ENCODE results near the gene CDC27.
"Not testable (repeated sequence)": the region's sequence is repeated elsewhere in the genome, so short reads cannot be mapped to it uniquely, and the experiment has no call there.

CDC27 gene

DNA sequence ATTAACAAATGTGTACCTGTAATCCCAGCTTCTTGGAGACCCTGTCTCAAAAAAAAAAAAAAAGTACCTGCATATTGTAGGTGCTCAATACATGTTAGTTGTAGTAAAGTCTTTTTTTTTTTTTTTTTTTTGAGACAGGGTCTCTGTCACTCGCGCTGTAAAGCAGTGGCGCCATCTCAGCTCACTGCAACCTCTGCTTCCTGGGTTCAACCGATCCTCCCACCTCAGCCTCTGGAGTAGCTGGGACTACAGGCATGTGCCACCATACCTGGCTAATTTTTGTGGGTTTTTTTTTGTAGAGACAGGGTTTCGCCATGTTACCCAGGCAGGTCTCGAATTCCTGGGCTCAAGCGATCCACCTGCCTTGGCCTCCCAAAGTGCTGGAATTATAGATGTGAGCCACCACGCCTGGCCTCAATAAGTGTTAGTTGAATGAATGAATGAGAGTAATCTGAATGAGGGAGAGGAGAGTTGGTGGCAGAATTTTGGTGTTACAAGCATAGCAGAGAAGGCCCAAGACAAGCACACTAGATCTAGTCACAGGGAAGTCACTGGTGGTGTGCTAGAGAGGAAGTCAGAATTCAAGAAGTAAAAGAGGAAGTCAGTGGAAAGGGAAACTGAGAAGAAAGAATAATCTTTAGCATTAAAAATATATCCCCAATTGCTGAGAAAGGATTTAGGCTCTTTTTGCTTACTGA is 10.7 kb upstream of the CDC27 start:
- no peak overlapping the region for H3K9ac ChIP-seq (ENCODE audit: low read length in 5 of 5)
- no peaks in the 10 kb centered on the region for H3K27me3 ChIP-seq (ENCODE audit: control insufficient read depth in 5 of 5, insufficient read depth in 4 of 5, low read length in 5 of 5)
- no peak overlapping the region for H3K27ac ChIP-seq (ENCODE audit: low read depth, low read length)
- H3K36me3 ChIP-seq (ENCODE audit: control insufficient read depth in 5 of 5, insufficient read depth in 5 of 5, low read length in 5 of 5), result no peaks in the 10 kb centered on the region
- H3K9me3 ChIP-seq (ENCODE audit: control insufficient read depth in 5 of 5, low read length in 5 of 5), result no peaks in the 10 kb centered on the region
- no peak overlapping the region for H3K4me3 ChIP-seq (ENCODE audit: low read depth in 1 of 5, low read length in 5 of 5)
- H3K4me1 ChIP-seq (ENCODE audit: control insufficient read depth in 5 of 5, insufficient read depth in 5 of 5, low read length in 5 of 5), result peaks cover under 1 to 17% (median 13%) of the 10 kb centered on the region in 5 donors

DNA sequence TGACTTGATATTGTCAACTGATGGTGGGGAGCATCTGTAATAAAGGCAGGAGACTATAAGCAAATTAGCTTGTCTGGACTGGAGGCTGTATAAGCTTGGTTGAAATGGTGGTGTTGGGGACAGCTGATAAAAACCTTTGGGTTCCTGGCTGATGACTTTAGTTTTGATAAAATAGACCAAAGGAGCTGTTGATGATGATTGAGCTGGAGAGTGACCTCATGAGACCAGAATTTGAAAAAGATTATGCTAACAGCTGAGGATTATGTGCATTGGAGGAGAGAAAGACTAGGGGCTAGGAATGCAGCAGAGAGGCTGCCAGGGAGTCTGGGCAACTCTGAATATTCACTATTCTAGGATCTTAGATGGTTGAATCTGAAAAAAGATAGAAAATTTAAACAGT is 8.7 kb upstream of the CDC27 start:
- Histone ChIP-seq H3K9me3 (ENCODE audit: control insufficient read depth in 5 of 5, low read length in 5 of 5) (no peaks in the 10 kb centered on the region), H3K36me3 (ENCODE audit: control insufficient read depth in 5 of 5, insufficient read depth in 5 of 5, low read length in 5 of 5) (no peaks in the 10 kb centered on the region), H3K9ac (ENCODE audit: low read length in 5 of 5) (no peak overlapping the region), H3K27me3 (ENCODE audit: control insufficient read depth in 5 of 5, insufficient read depth in 4 of 5, low read length in 5 of 5) (no peaks in the 10 kb centered on the region), H3K4me1 (ENCODE audit: control insufficient read depth in 5 of 5, insufficient read depth in 5 of 5, low read length in 5 of 5) (peaks cover 0 to 4% (median 0%) of the 10 kb centered on the region in 5 donors), H3K27ac (ENCODE audit: low read depth, low read length) (no peak overlapping the region), H3K4me3 (ENCODE audit: low read depth in 1 of 5, low read length in 5 of 5) (no peak overlapping the region)

DNA sequence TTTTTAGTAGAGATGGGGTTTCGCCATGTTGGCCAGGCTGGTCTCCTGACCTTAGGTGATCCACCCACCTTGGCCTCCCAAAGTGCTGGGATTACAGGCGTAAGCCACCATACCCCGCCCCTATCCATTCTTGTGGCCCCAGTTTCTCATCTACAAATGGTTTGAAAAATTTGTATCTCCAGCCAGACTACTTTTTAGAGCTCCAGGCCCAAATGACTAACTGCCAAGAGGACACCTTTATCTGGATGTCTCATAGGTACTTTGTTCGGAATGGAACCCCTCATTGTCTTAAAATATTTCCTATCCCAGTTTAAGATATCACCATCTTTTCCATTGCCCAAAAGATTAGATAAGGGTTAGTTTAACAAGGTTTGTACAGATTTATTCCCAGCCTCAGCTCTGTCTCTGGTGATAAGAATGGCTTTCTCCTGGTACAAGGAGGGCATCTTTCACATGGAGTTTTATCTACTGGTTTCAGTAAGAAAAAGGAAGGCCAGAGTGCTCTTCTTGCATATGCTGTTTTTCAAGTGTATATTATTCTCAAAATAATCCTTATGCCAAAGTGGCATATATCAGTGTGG is 4.9 kb upstream of the CDC27 start:
- Histone ChIP-seq H3K4me3 (ENCODE audit: low read depth in 1 of 5, low read length in 5 of 5) (no peak overlapping the region), H3K9me3 (ENCODE audit: control insufficient read depth in 5 of 5, low read length in 5 of 5) (no peaks in the 10 kb centered on the region), H3K36me3 (ENCODE audit: control insufficient read depth in 5 of 5, insufficient read depth in 5 of 5, low read length in 5 of 5) (no peaks in the 10 kb centered on the region), H3K4me1 (ENCODE audit: control insufficient read depth in 5 of 5, insufficient read depth in 5 of 5, low read length in 5 of 5) (no peaks in the 10 kb centered on the region), H3K9ac (ENCODE audit: low read length in 5 of 5) (no peak overlapping the region), H3K27ac (ENCODE audit: low read depth, low read length) (no peak overlapping the region), H3K27me3 (ENCODE audit: control insufficient read depth in 5 of 5, insufficient read depth in 4 of 5, low read length in 5 of 5) (no peaks in the 10 kb centered on the region)

DNA sequence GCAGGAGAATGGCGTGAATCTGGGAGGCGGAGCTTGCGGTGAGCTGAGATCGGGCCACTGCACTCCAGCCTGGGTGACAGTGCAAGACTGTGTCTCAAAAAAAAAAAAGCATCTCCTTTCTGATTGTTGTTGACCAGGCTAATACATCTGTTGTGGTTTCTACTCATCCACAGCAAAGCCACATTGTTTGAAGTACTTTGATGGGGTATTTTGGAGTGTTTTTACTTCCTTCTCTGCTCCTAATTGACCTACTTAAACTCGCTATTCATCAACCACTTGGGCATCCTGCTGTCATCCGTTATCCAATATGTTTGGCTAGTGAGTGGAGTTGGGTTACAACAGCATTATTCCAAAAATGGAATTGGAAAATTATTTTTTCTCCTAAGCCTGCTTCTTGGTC is 3.5 kb upstream of the CDC27 start:
- no peak overlapping the region for H3K27ac ChIP-seq (ENCODE audit: low read depth, low read length)
- no peaks in the 10 kb centered on the region for H3K36me3 ChIP-seq (ENCODE audit: control insufficient read depth in 5 of 5, insufficient read depth in 5 of 5, low read length in 5 of 5)
- H3K9ac ChIP-seq (ENCODE audit: low read length in 5 of 5), result no peak overlapping the region
- H3K4me3 ChIP-seq (ENCODE audit: low read depth in 1 of 5, low read length in 5 of 5), result no peak overlapping the region
- H3K27me3 ChIP-seq (ENCODE audit: control insufficient read depth in 5 of 5, insufficient read depth in 4 of 5, low read length in 5 of 5), result no peaks in the 10 kb centered on the region
- no peaks in the 10 kb centered on the region for H3K9me3 ChIP-seq (ENCODE audit: control insufficient read depth in 5 of 5, low read length in 5 of 5)
- peaks cover 0 to 9% (median 7%) of the 10 kb centered on the region in 5 donors for H3K4me1 ChIP-seq (ENCODE audit: control insufficient read depth in 5 of 5, insufficient read depth in 5 of 5, low read length in 5 of 5)

DNA sequence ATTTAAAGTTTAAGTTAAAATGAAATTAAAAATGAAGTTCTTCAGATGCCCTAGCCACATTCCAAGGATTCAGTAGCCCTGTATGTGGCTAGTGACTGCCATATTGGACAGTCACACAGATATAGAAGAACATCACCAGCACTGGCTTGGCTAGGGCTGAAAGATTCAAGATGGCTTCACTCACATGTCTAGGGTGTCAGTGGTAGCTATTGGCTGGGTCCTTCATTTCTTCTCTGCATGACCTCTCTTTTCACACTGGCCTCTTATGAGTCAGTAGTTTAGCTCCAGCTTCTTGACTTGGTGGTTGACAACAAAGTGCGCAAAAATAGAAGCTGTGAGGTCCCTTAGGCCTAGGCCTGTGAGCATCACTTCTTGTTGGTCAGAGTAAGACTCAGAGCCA is 1.7 kb upstream of the CDC27 start:
- no peaks in the 10 kb centered on the region for H3K36me3 ChIP-seq (ENCODE audit: control insufficient read depth in 5 of 5, insufficient read depth in 5 of 5, low read length in 5 of 5)
- H3K9me3 ChIP-seq (ENCODE audit: control insufficient read depth in 5 of 5, low read length in 5 of 5), result no peaks in the 10 kb centered on the region
- peaks cover 0 to 27% (median 19%) of the 10 kb centered on the region in 5 donors for H3K4me1 ChIP-seq (ENCODE audit: control insufficient read depth in 5 of 5, insufficient read depth in 5 of 5, low read length in 5 of 5)
- H3K9ac ChIP-seq (ENCODE audit: low read length in 5 of 5), result no peak overlapping the region
- no peaks in the 10 kb centered on the region for H3K27me3 ChIP-seq (ENCODE audit: control insufficient read depth in 5 of 5, insufficient read depth in 4 of 5, low read length in 5 of 5)
- H3K4me3 ChIP-seq (ENCODE audit: low read depth in 1 of 5, low read length in 5 of 5), result no peak overlapping the region
- no peak overlapping the region for H3K27ac ChIP-seq (ENCODE audit: low read depth, low read length)

DNA sequence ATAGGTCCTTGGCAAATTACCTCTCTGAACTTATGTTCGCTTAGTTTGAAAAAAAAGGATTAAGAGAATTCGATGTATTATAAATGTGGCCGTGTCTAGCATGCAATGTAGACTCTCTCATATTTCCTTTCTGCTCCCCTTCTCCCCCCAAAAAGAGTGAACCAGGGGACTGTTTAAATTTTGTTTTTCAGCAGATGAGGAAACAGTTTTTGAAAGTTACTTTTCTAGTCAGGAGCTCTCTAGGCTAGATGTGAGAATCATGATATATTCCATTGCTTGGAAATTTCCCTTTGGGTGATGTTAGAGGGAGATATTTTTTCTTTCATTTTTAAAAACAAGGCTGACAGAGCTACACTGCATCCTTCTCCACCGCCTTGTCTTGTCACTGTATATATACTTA is 1.1 kb upstream of the CDC27 start:
- H3K27me3 ChIP-seq (ENCODE audit: control insufficient read depth in 5 of 5, insufficient read depth in 4 of 5, low read length in 5 of 5), result no peaks in the 10 kb centered on the region
- peak overlapping the region in 1 of 5 donors; percentile 89 for H3K9ac ChIP-seq (ENCODE audit: low read length in 5 of 5)
- no peaks in the 10 kb centered on the region for H3K9me3 ChIP-seq (ENCODE audit: control insufficient read depth in 5 of 5, low read length in 5 of 5)
- no peak overlapping the region for H3K4me3 ChIP-seq (ENCODE audit: low read depth in 1 of 5, low read length in 5 of 5)
- H3K36me3 ChIP-seq (ENCODE audit: control insufficient read depth in 5 of 5, insufficient read depth in 5 of 5, low read length in 5 of 5), result no peaks in the 10 kb centered on the region
- H3K4me1 ChIP-seq (ENCODE audit: control insufficient read depth in 5 of 5, insufficient read depth in 5 of 5, low read length in 5 of 5), result peaks cover 0 to 30% (median 23%) of the 10 kb centered on the region in 5 donors
- peak overlapping the region; percentile 99 for H3K27ac ChIP-seq (ENCODE audit: low read depth, low read length)

DNA sequence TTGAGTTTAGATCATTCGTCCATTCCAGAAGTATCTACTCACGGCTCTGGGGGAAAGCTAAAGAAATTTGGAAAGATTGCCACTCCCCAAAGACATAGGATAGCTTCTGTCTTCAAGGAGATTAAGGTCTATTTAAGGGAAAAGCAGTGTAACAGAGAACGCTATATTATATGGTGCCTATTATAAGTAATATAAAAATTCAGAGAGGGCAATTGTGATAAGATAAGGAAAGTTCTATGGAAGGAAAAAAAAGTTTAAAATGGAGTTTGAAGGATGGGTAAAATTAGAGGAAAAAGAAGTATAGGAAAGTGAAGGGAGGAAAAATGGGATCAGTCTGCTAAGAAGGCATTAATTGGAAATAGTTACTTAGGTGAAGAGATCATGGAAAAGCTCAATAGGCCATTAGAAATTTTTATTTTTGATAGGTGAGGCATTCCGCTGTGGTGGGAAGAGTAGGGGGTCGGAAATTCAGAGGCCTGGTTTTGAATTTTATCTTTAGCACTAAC is 690 bp upstream of the CDC27 start:
- Histone ChIP-seq H3K27me3 (ENCODE audit: control insufficient read depth in 5 of 5, insufficient read depth in 4 of 5, low read length in 5 of 5) (no peaks in the 10 kb centered on the region), H3K4me3 (ENCODE audit: low read depth in 1 of 5, low read length in 5 of 5) (peak overlapping the region; percentile 55 to 92 (median 75)), H3K27ac (ENCODE audit: low read depth, low read length) (peak overlapping the region; percentile 99), H3K4me1 (ENCODE audit: control insufficient read depth in 5 of 5, insufficient read depth in 5 of 5, low read length in 5 of 5) (peaks cover 0 to 30% (median 23%) of the 10 kb centered on the region in 5 donors), H3K36me3 (ENCODE audit: control insufficient read depth in 5 of 5, insufficient read depth in 5 of 5, low read length in 5 of 5) (no peaks in the 10 kb centered on the region), H3K9me3 (ENCODE audit: control insufficient read depth in 5 of 5, low read length in 5 of 5) (no peaks in the 10 kb centered on the region), H3K9ac (ENCODE audit: low read length in 5 of 5) (peak overlapping the region in 4 of 5 donors; percentile 40 to 89 (median 64))

DNA sequence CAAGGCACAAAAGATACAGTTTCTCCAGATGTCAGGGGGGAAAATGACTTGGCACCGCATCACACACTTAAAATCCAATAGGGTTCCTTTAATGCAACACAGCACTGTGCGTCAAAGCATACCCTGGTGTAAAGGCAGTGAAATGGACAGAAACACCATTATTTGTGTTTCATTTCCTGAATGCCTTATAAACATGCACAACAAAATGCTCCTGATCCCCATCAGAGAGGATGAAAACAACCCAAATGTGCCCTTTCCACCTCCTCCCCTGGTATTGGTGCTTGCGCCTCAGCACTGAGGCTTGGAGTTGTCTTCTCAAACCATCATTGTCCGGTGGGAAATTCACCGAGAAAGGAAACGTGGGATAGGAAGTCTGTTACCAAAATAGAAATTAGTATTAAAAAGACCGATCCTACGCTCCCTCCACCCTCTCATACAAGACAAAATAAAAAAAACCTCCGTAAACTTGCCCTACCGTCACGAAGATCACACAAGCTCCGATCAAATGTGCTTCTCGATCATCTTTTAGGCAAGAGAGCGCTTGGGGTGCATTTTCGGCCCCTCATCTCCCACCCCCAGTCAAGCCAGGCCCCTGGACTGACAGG is 722 bp downstream of the CDC27 start:
- H3K9me3 ChIP-seq (ENCODE audit: control insufficient read depth in 5 of 5, low read length in 5 of 5), result no peaks in the 10 kb centered on the region
- H3K4me3 ChIP-seq (ENCODE audit: low read depth in 1 of 5, low read length in 5 of 5), result peak overlapping the region; percentile 75 to 92 (median 83)
- no peaks in the 10 kb centered on the region for H3K27me3 ChIP-seq (ENCODE audit: control insufficient read depth in 5 of 5, insufficient read depth in 4 of 5, low read length in 5 of 5)
- no peaks in the 10 kb centered on the region for H3K36me3 ChIP-seq (ENCODE audit: control insufficient read depth in 5 of 5, insufficient read depth in 5 of 5, low read length in 5 of 5)
- H3K9ac ChIP-seq (ENCODE audit: low read length in 5 of 5), result peak overlapping the region; percentile 79 to 100 (median 100)
- peak overlapping the region; percentile 99 for H3K27ac ChIP-seq (ENCODE audit: low read depth, low read length)
- peaks cover 2 to 41% (median 32%) of the 10 kb centered on the region in 5 donors for H3K4me1 ChIP-seq (ENCODE audit: control insufficient read depth in 5 of 5, insufficient read depth in 5 of 5, low read length in 5 of 5)

DNA sequence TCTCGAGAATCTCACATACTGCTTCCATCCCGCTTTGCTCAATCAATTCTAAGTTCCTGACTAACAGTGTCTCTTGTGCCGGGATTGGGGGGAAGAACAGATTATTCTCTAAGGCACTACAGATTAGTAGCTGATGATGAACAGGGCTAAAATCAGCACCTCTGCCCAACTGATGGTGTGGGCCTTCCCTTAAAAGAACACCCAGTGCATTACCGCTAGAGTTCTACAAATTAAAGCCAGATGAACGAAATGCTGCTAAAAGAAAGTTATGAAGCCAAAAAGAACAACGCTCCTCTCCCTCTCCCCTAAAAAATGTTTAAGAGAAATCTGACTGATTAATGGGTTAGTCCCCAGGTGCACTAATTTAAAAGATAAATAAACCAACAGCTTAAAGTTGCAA is 4.4 kb downstream of the CDC27 start:
- H3K36me3 ChIP-seq (ENCODE audit: control insufficient read depth in 5 of 5, insufficient read depth in 5 of 5, low read length in 5 of 5), result peaks cover 4 to 11% (median 8%) of the 10 kb centered on the region in 5 donors
- H3K27me3 ChIP-seq (ENCODE audit: control insufficient read depth in 5 of 5, insufficient read depth in 4 of 5, low read length in 5 of 5), result no peaks in the 10 kb centered on the region
- peak overlapping the region; percentile 8 for H3K27ac ChIP-seq (ENCODE audit: low read depth, low read length)
- peaks cover 2 to 51% (median 45%) of the 10 kb centered on the region in 5 donors for H3K4me1 ChIP-seq (ENCODE audit: control insufficient read depth in 5 of 5, insufficient read depth in 5 of 5, low read length in 5 of 5)
- peak overlapping the region in 2 of 5 donors; percentile 35 to 46 for H3K9ac ChIP-seq (ENCODE audit: low read length in 5 of 5)
- peak overlapping the region in 1 of 5 donors; percentile 1 for H3K4me3 ChIP-seq (ENCODE audit: low read depth in 1 of 5, low read length in 5 of 5)
- no peaks in the 10 kb centered on the region for H3K9me3 ChIP-seq (ENCODE audit: control insufficient read depth in 5 of 5, low read length in 5 of 5)

DNA sequence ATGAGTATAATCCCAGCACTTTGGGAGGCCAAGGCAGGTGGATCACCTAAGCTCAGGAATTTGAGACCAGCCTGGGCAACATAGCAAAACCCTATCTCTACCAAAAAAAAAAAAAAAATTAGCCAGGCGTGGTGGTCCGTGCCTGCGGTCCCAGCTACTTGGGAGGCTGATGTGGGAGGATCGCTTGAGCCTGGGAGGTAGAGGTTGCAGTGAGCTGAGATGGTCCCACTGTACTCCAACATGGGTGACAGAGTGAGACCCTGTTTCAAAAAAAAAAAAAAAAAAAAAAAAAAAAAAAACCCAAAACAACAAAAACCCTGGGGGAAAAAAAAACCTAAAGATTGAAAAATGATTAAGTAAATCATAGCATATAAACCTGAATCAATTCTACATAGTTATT is 8.1 kb downstream of the CDC27 start:
- H3K27me3 ChIP-seq (ENCODE audit: control insufficient read depth in 5 of 5, insufficient read depth in 4 of 5, low read length in 5 of 5); H3K4me3 ChIP-seq (ENCODE audit: low read depth in 1 of 5, low read length in 5 of 5); H3K9me3 ChIP-seq (ENCODE audit: control insufficient read depth in 5 of 5, low read length in 5 of 5); H3K27ac ChIP-seq (ENCODE audit: low read depth, low read length); H3K9ac ChIP-seq (ENCODE audit: low read length in 5 of 5): not testable (repeated sequence)
- H3K4me1 ChIP-seq (ENCODE audit: control insufficient read depth in 5 of 5, insufficient read depth in 5 of 5, low read length in 5 of 5), result peaks cover 2 to 33% (median 29%) of the 10 kb centered on the region in 5 donors
- peaks cover 6 to 23% (median 18%) of the 10 kb centered on the region in 5 donors for H3K36me3 ChIP-seq (ENCODE audit: control insufficient read depth in 5 of 5, insufficient read depth in 5 of 5, low read length in 5 of 5)
